GM12878 (cell line): ENCODE data around the gene TRIM17. TPM values are rescaled to one million over a fixed set of nuclear protein-coding genes. Genes with fewer than 3 reads are reported as not detected.

ENCODE experiments used
- ATAC-seq: fragments of 200-7000 bp; cut with Tn5 transposase; 3 replicates; pipeline ENCODE4 v1.9.1; 2020; ENCODE audit warnings: mild to moderate bottlenecking, moderate library complexity
- BruUV-seq: library from RNA; stranded (reverse); fragments of 400-500 nt; replicated peaks from 2 replicates; lab custom pipeline; 2021; lab: Mats Ljungman, UMichigan
- CTCF ChIA-PET: fragments of 300-600 bp; sonication (Branson Sonifier 250); formaldehyde crosslinking; extraction: SDS; loops from one replicate; lab custom pipeline; 2021; ENCODE audit warnings: inconsistent platforms; lab: Yijun Ruan, JAX
- POLR2A ChIA-PET: fragments of 350-600 bp; formaldehyde crosslinking; extraction: SDS; loops from one replicate; lab custom pipeline; 2021; ENCODE audit warnings: inconsistent platforms; lab: Charles Lee
- RAD21 ChIA-PET: fragments of 300-600 bp; sonication (Branson Sonifier 250); formaldehyde crosslinking; loops from one replicate; lab custom pipeline; 2023; ENCODE audit warnings: antibody characterized with exemption; ENCODE audit not compliant: unreplicated experiment; lab: Charles Lee
- SMC1A ChIA-PET: fragments of 300-600 bp; sonication (Branson Sonifier 250); formaldehyde crosslinking; loops from one replicate; lab custom pipeline; 2023; ENCODE audit not compliant: unreplicated experiment, uncharacterized antibody; lab: Charles Lee
- DNase-seq: peaks from one replicate; pipeline ENCODE4 v3.0.0-alpha.2; 2011; ENCODE audit warnings: low read depth, low spot score
- FAIRE-seq: peaks from 3 replicates; lab custom pipeline; 2011; peaks lifted over from hg19 to GRCh38; lab: Jason Lieb, UNC
- H2AFZ ChIP-seq: 2 replicates; pipeline ENCODE4 v1.6.0; 2011; ENCODE audit warnings: low read depth, low read length, control low read depth; ENCODE audit not compliant: control insufficient read depth
- H3K27ac ChIP-seq: 2 replicates; pipeline ENCODE4 v1.5.1; 2011; ENCODE audit warnings: control low read depth; ENCODE audit not compliant: control insufficient read depth, insufficient read depth
- H3K27me3 ChIP-seq, 2 experiments: replicated peaks in 1 of 2; 2 replicates each; pipeline versions ENCODE4 v1.6.0 to v1.6.1; 2011; ENCODE audit warnings: low read length in 1 of 2; ENCODE audit not compliant: control insufficient read depth in 2 of 2, insufficient read depth in 2 of 2
- H3K36me3 ChIP-seq, 2 experiments: 2 replicates each; pipeline ENCODE4 v1.5.1; 2011; ENCODE audit warnings: low read length in 1 of 2; ENCODE audit not compliant: control insufficient read depth in 2 of 2, insufficient read depth in 2 of 2
- H3K4me1 ChIP-seq: 2 replicates; pipeline ENCODE4 v1.6.1; 2011; ENCODE audit warnings: mild to moderate bottlenecking, low read length, moderate library complexity, mixed read lengths; ENCODE audit not compliant: control insufficient read depth, insufficient read depth
- H3K4me2 ChIP-seq: 2 replicates; pipeline ENCODE4 v1.6.0; 2011; ENCODE audit warnings: control low read depth; ENCODE audit not compliant: control insufficient read depth, insufficient read depth
- H3K4me3 ChIP-seq: fragments of 200-600 bp; sonication (generic); 2 replicates; pipeline ENCODE4 v1.5.1; 2016
- H3K79me2 ChIP-seq: 2 replicates; pipeline ENCODE4 v1.6.0; 2011; ENCODE audit warnings: low read length; ENCODE audit not compliant: control insufficient read depth, insufficient read depth
- H3K9ac ChIP-seq: 2 replicates; pipeline ENCODE4 v1.8.0; 2011; ENCODE audit warnings: low read length, control low read depth, mixed read lengths; ENCODE audit not compliant: control insufficient read depth, insufficient read depth
- H3K9me3 ChIP-seq: replicated peaks from 3 replicates; pipeline ENCODE4 v1.5.1; 2011; ENCODE audit warnings: mild to moderate bottlenecking, low read length; ENCODE audit not compliant: control insufficient read depth, insufficient read depth
- H4K20me1 ChIP-seq: 2 replicates; pipeline ENCODE4 v1.6.0; 2011; ENCODE audit not compliant: control insufficient read depth, insufficient read depth
- CREB1 ChIP-seq: IDR thresholded peaks from 2 replicates; pipeline ENCODE4 v1.6.1; 2012; ENCODE audit warnings: low read depth, mild to moderate bottlenecking, inconsistent platforms
- IRF3 ChIP-seq: fragments of 450-650 bp; IDR thresholded peaks from 2 replicates; pipeline ENCODE4 v1.6.1; 2014; ENCODE audit warnings: mild to moderate bottlenecking
- MEF2A ChIP-seq: IDR thresholded peaks from 2 replicates; pipeline ENCODE4 v1.6.1; 2011; ENCODE audit warnings: low read depth, mild to moderate bottlenecking, low read length, moderate library complexity; ENCODE audit not compliant: insufficient read depth
- NR2C1 ChIP-seq: fragments of 450-650 bp; IDR thresholded peaks from 2 replicates; pipeline ENCODE4 v1.6.1; 2017; ENCODE audit warnings: antibody characterized with exemption, mild to moderate bottlenecking, moderate library complexity
- SREBF2 ChIP-seq: IDR thresholded peaks from 2 replicates; pipeline ENCODE4 v1.6.1; 2012; ENCODE audit warnings: mild to moderate bottlenecking, low read length
- TAF1 ChIP-seq: IDR thresholded peaks from 2 replicates; pipeline ENCODE4 v1.6.1; 2011; ENCODE audit warnings: mild to moderate bottlenecking, low read depth, low read length, borderline replicate concordance
- YY1 ChIP-seq: IDR thresholded peaks from 2 replicates; pipeline ENCODE4 v1.6.1; 2011; ENCODE audit warnings: low read depth, mild to moderate bottlenecking, low read length
- ZNF687 ChIP-seq: fragments of 450-650 bp; IDR thresholded peaks from 2 replicates; pipeline ENCODE4 v1.6.1; 2017; ENCODE audit warnings: mild to moderate bottlenecking, moderate library complexity
- ZSCAN29 ChIP-seq: fragments of 450-650 bp; IDR thresholded peaks from 2 replicates; pipeline ENCODE4 v1.6.1; 2017; ENCODE audit warnings: mild to moderate bottlenecking, moderate library complexity
- WGBS: methylation state at CpG from one replicate; pipeline ENCODE4 v1.1.6; 2016; ENCODE audit warnings: low lambda C conversion rate; ENCODE audit not compliant: insufficient replicate concordance, insufficient coverage; ENCODE audit errors: missing lambda C conversion rate; 5-methylcytosine and 5-hydroxymethylcytosine counted together
- in situ Hi-C: fragments of 300-500 bp; cut with MboI; formaldehyde crosslinking; loops from 9 replicates; pipeline ENCODE4 v1.14.3; 2018; ENCODE audit warnings: mixed read lengths
- intact Hi-C: fragments of 100-400 bp; cut with micrococcal nuclease; formaldehyde crosslinking; loops from one replicate; pipeline ENCODE4 v1.14.2; 2022; ENCODE audit not compliant: unreplicated experiment
- polyA plus RNA-seq, 11 experiments: library from polyadenylated mRNA; depleted of rRNA in 4 of 11; unstranded in 6 of 11; stranded (reverse) in 5 of 11; fragments of >200 nt; fragmentation: Nextera tagmentation in 4 of 11; fragmentation: Illumina TruSeq in 1 of 11; extraction: Ambion mirVana in 4 of 11; extraction: Trizol in 1 of 11; gene quantifications; 1 replicate in 1 of 11; 2 replicates in 10 of 11; pipeline versions ENCODE4 v1.2.1 to v1.2.3, GENCODE V29; 2011 to 2016; ENCODE audit warnings: inconsistent platforms in 2 of 11, missing spikeins in 2 of 11, low read depth in 1 of 11
- total RNA-seq, 4 experiments: library from RNA; depleted of rRNA in 3 of 4; stranded (reverse); fragments of >200 nt in 3 of 4; fragmentation: Illumina TruSeq in 1 of 4; extraction: Trizol in 1 of 4; gene quantifications; 2 replicates each; pipeline versions ENCODE4 v1.2.1 to v1.2.3, GENCODE V29; 2013 to 2021

Gene TRIM17
- total and polyA plus RNA-seq, 10 of the 15 experiments (the other 5 are each of a cell fraction or from before 2014, with no cell fraction given), result 0.16 to 0.32 TPM; not detected in 8

- peak overlapping the region; percentile 98 for H3K4me2 ChIP-seq
- ATAC-seq, result no peak
- H3K27ac ChIP-seq, result peak overlapping the region; percentile 41
- POLR2A ChIA-PET, result interaction anchor here (1.7 kb wide), 1 partner anchor 239 kb away, joined by 6 read pairs; no protein-coding TSS in a partner anchor
- TF ChIP-seq NR2C1, result no peak
- no peak for TF ChIP-seq CREB1
- no peak for TF ChIP-seq ZNF687
- no peak for TF ChIP-seq IRF3
- TF ChIP-seq TAF1, result no peak
- no peak for TF ChIP-seq YY1
- TF ChIP-seq ZSCAN29, result no peak
- no peak for TF ChIP-seq SREBF2
- TF ChIP-seq MEF2A, result no peak
- TF ChIP-seq, all 136 proteins: peak for 0
- BruUV-seq, result no TSS peak
- no peak overlapping the region for H2AFZ ChIP-seq
- peak overlapping the region; percentile 97 for H3K4me3 ChIP-seq
- no peak for DNase-seq
- intact Hi-C loops (loop anchor here (5.0 kb wide), 1 partner anchor 618 kb away; no protein-coding TSS in a partner anchor), in situ Hi-C loops (no loop called here)
- H3K79me2 ChIP-seq, result peaks cover 48% of the 10 kb centered on the region
- ChIA-PET RAD21 (interaction anchor here (1.3 kb wide), 1 partner anchor 239 kb away, joined by 3 read pairs; no protein-coding TSS in a partner anchor), CTCF (interaction anchor here (1.3 kb wide), 1 partner anchor 237 kb away, joined by 4 read pairs; no protein-coding TSS in a partner anchor), SMC1A (no interaction called here)
- peak overlapping the region; percentile 88 for H3K9ac ChIP-seq
- 8% methylated on average over 11 of the region's 11 CpGs for WGBS
- H3K9me3 ChIP-seq, result no peaks in the 10 kb centered on the region
- H3K36me3 ChIP-seq, result peaks cover 9 to 10% of the 10 kb centered on the region in 2 experiments; a peak in 3 of 4 replicates
- peaks cover 4% of the 10 kb centered on the region; the same call in 1 of the 2 replicates for H3K4me1 ChIP-seq
- no peak for FAIRE-seq
- no peaks in the 10 kb centered on the region for H4K20me1 ChIP-seq
- H3K27me3 ChIP-seq, result no peaks in the 10 kb centered on the region
These were observed 11.3 kb downstream of the TRIM17 start for GRCh38 chr1:228405200-228405978.
